GM19238 (cell line): Measurements from ENCODE around the gene TRIM23.
"Not testable (repeated sequence)": the region's sequence is repeated elsewhere in the genome, so short reads cannot be mapped to it uniquely, and the experiment has no call there.

Source experiments
- DNase-seq: peaks from one replicate; pipeline ENCODE4 v3.0.0; 2011; ENCODE audit warnings: low spot score; ENCODE audit not compliant: insufficient read length

Gene TRIM23

GRCh38 chr5:65624025-65624570 is at the start of gene TRIM23:
Gene TRIM23 (minus strand): TSS chr5:65624333. CDS start chr5:65624274, 59 bp downstream.
- peak; percentile 69 for DNase-seq

- DNase-seq = no peak
Observed at GRCh38 chr5:65672796-65673195, 48.7 kb upstream of the TRIM23 start.

- DNase-seq = no peak
Observed at GRCh38 chr5:65668696-65669095, 44.6 kb upstream of the TRIM23 start.

DNA sequence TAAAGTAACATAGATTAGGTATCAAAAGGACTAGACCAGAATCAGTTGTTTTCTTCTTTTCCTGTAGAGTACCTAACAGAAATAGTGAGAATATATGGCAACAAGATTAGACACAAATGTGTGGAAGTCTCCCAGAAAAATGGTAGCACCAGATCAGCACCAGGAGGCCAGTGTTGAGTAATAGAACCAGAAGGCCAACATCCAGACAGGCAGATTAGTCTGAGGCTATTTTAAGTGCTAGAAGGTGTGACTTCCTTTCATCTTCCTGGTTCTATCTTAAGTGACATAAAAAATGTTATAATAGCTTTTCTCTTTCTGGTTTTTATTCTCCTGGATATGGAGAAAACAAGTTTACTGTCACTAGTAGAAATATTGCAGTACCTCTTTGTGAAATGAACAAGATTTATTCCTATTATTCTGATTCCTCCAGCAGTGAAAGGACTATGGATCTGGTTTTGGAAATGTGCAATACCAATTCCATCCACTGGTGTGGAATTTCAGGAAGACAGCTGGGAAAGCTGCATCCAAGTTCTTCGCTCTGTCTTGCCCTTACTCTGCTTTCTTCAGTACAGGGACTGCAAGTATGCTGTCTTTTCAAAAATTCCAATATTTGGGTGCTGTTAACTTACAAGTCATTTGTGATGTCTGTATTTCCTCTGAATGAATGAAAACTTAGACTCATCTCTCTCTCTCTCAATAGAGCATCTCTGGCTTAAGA is 39.8 kb upstream of the TRIM23 start:
- DNase-seq = no peak

GRCh38 chr5:65654713-65655112 is 30.6 kb upstream of the TRIM23 start:
- no peak for DNase-seq

DNA sequence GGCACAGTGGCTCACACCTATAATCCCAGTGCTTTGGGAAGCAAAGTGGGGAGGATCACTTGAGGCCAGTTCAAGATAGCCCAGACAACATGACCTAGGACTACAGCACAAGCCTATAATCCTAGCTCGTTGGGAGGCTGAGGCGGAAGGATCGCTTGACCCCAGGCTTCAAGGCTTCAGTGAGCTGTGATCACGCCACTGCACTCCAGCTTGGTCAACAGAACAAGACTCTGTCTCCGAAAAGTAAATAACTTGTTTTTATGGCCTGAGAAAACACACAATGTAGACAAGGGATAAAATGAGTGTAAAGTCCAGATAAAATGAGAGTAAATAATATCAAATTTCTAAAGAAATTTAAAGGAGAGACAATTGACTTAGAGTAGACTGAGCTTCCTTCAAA is 27.0 kb upstream of the TRIM23 start:
- no peak for DNase-seq

- DNase-seq = no peak
Observed at GRCh38 chr5:65647941-65648340, 23.8 kb upstream of the TRIM23 start.

GRCh38 chr5:65646938-65647337 is 22.8 kb upstream of the TRIM23 start:
- DNase-seq = no peak

GRCh38 chr5:65640240-65640639 is 16.1 kb upstream of the TRIM23 start:
- DNase-seq = no peak

GRCh38 chr5:65630981-65631380 is 6.8 kb upstream of the TRIM23 start:
- DNase-seq = no peak

DNA sequence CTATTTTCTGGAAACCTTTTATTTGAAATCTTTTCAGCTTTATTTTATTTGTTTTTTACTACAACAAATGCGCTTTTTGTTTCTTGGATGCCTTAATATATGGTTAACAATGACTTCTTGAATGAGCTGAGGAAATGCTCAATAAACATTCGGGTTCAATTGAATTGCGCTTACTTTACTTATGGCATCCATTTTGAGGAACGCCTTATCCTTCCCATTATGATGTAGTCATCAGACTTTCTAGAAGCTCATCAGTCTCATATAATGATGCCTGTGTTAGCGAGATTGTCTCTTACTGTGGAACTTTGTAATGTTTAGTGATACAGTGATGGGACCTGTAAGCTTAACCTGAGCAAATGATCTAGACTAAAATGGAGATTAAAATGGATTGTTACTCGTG is 1.6 kb upstream of the TRIM23 start:
- no peak for DNase-seq

DNA sequence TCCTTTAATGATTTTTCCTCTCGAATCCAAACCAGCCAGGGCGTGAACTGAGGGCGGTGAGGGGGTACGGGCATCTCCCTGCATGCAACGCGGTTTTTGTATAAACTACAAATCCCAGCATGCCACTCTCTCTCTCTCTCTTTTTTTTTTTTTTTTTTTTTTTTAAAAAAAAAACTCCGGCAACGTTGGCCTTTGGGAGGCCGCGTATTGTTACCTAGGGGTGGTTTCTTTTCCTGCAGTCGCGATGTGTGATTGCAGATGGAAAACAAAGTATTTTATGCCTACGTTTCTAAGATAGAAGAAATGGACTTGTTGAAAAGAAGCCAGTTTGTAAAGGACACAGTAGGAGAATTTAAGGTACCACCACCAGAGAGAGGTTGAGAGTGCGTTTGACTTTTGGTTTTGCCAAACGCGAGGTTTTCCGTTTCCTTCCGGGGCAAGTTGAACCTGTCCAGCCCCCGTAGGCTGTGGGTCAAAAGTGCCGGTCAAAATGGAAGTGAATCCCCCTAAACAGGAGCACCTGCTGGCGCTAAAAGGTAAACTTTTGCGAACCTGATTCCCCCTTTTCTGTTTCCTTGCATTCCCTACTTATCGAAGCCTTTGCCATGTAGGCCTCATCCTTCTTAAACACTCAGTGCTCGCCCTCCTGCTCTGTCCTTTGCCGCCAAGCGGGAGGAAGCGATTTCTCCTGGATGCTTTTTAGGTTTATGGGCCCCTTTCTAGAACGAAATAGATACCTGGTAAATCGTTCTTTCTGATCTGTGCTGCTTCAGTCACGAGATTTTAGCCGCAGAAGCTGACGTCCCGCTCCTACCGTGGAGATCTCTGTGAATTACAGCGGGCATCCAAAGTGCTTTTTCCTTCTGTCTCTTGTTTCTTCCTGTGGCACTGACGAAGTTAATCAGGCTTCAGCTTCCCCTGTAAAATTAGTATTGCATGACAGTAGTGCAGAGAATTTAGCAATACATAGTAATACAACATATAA is 730 bp upstream of the TRIM23 start, which contains the start of the genes SHLD3 and TRAPPC13:
Gene SHLD3, plus strand, starts transcription at position 457 of the 985 bp plus-strand sequence. CDS start 4,561 bp downstream, outside the sequence.
Gene TRAPPC13, plus strand, starts transcription at position 457 of the 985 bp plus-strand sequence. Its CDS starts 34 bp downstream, at position 491.
- DNase-seq = peak; percentile 44

- no peak for DNase-seq
Observed at GRCh38 chr5:65623482-65623881, 651 bp downstream of the TRIM23 start.

DNA sequence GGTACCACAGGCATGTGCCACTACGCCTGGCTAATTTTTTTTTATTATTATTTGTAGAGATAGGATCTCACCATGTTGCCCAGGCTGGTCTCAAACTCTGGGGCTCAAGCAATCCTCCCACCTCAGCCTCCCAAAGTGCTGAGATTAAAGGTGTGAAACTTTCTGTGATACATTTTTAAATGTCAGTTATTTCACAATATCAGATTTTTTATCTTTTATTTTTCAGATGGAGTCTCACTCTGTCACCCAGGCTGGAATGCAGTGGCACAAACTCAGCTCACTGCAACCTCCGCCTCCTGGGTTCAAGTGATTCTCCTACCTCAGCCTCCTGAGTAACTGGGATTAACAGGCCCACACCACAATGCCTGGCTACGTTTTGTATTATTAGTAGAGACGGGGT is 2.2 kb downstream of the TRIM23 start:
- not testable (repeated sequence) for DNase-seq

DNA sequence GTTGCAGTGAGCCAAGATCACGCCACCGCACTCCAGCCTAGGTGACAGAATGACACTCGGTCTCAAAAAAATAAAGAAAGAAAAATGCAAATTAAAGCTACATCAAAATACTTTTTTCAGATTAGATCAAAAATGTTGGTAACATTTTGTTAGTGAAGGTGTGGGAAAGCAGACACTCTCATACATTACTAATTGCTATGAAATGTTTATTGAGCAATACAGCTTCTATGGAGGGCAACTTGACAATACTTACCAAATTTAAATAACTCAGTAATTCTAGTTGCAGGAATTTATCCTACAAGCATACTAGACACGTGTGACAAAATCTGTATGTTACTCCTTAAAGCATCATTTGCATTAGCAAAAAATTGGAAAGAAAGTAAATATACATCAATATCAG is 4.1 kb downstream of the TRIM23 start:
- no peak for DNase-seq

GRCh38 chr5:65612298-65612907 is 11.7 kb downstream of the TRIM23 start:
- no peak for DNase-seq

DNA sequence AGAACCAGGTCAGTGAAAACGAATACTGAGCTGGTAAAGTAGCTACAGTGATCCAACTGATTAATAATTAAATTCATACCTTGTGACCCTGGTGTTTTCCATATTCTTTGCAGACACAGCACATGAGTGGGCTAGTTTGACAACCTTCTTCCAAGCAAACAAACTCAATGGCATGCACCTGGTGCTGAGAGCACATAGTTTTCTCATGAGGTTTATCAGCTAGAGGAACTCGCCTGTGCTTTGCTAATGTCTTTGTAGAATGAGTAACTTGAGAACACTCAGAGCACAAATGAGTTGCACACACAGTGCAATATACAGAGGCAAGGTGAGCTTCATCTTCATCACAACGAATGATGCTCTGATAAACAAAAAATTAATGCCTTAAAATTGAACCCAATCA is 12.6 kb downstream of the TRIM23 start:
- DNase-seq = no peak

DNA sequence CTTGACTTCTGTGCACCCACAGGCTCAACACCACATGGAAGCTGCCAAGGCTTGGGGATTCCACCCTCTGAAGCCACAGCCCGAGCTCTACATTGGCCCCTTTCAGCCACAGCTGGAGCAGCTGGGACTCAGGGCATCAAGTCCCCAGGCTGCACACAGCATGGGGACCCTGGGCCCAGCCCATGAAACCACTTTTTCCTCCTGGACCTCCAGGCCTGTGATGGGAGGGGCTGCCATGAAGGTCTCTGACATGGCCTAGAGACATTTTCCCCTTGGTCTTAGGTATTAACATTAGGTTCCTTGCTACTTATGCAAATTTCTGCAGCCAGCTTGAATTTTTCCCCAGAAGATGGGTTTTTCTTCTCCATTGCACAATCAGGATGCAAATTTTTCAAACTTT is 22.4 kb downstream of the TRIM23 start:
- DNase-seq = not testable (repeated sequence)

DNA sequence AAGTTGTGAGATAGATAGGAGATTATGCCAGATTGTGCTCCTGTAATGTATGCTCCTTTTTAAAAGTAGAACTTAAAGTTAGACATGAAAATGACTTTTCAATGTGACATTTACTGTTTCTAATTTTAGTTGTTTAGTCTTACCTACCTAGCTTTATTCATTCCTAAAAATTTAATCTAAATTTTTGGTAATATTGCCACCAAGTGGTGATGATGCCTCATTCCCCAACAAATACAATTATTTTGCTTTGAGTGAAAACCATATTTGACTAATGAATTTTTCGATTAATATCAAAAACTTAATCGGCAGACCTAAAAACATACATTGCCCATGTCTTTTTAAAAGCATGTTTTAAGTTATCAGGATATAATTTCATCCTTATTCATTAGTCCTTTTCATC is 35.4 kb downstream of the TRIM23 start:
- DNase-seq = no peak

DNA sequence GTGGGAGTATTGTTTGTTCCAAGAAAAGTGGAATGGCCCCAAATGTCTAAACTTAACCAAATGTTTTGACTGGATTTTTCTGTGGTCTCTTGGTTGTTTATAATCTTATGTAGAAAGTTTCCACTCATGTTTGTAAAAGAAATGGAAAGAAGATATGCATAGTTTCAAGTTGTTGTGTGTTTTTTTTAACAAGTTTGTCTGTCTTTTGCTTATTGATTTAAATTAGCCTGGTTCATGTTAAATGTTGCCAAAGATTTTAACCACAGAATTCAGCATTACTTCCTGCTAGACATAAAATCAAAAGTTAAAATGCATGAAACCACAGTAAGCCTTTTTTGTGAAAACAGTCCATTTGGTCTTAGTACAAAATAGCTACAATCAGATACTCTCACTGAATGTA is 47.0 kb downstream of the TRIM23 start:
- DNase-seq = no peak

DNA sequence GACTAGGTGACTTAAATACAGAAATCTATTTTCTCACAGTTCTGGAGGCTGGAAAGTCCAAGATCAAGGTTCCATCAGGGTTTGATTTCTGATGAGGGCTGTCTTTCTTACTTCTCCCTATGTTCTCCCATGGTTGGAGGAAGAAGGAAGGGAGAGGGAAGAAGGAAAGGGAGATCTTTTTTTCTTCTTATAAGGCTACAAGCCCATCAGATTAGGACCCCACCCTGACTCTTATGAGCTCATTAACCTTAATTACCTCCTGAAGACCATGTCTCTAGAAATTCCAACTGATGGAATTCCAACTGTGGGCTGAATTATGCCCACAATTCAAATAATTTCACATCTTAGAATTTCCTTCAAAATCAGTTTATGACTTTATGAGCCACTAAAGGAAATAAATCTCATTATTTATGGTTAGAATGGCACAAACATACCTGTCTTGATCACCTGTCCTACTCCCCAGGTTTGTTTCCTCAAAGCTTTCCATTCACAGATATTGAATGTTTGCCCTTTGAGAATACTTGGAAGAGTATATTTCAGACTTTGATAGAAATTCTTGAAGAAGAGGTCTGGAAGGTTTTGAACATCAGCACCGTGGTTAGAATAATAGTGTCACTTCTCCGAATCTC is 53.4 kb downstream of the TRIM23 start:
- no peak for DNase-seq
